HepG2 (cell line): ENCODE data around the gene ZDHHC16. TPM values are rescaled to one million over a fixed set of nuclear protein-coding genes. Genes with fewer than 3 reads are reported as not detected.

ENCODE experiments used
- CAMTA2 ChIP-seq: sonication (generic); formaldehyde crosslinking; IDR thresholded peaks from 2 replicates; pipeline ENCODE4 v1.4.0; 2020; ENCODE audit warnings: mild to moderate bottlenecking, missing genetic modification reagents, borderline replicate concordance
- DZIP1 ChIP-seq: sonication (generic); formaldehyde crosslinking; IDR thresholded peaks from 2 replicates; pipeline ENCODE4 v1.5.0; 2020; ENCODE audit warnings: mild to moderate bottlenecking, missing genetic modification reagents
- FOXM1 ChIP-seq: sonication (generic); formaldehyde crosslinking; IDR thresholded peaks from 2 replicates; pipeline ENCODE4 v1.5.0; 2020; ENCODE audit warnings: missing genetic modification reagents
- HES4 ChIP-seq: sonication (generic); formaldehyde crosslinking; IDR thresholded peaks from 2 replicates; pipeline ENCODE4 v1.9.0; 2021; ENCODE audit warnings: mild to moderate bottlenecking, missing genetic modification reagents, borderline replicate concordance
- IRF2 ChIP-seq: IDR thresholded peaks from 2 replicates; pipeline ENCODE4 v1.6.1; 2018; ENCODE audit warnings: missing genetic modification reagents, missing compliant biosample characterization
- ISX ChIP-seq: sonication (generic); formaldehyde crosslinking; conservative IDR thresholded peaks from 2 replicates; pipeline ENCODE4 v1.5.0; 2020; ENCODE audit warnings: missing genetic modification reagents
- KLF13 ChIP-seq: sonication (generic); formaldehyde crosslinking; IDR thresholded peaks from 2 replicates; pipeline ENCODE4 v1.4.0; 2020; ENCODE audit warnings: mild to moderate bottlenecking, missing genetic modification reagents
- MAFK ChIP-seq, 2 experiments: IDR thresholded peaks in 1 of 2; conservative IDR thresholded peaks in 1 of 2; 2 replicates each; pipeline ENCODE4 v1.6.1; 2011; ENCODE audit warnings: improper control_type of control experiment in 2 of 2, low read length in 2 of 2
- MBD4 ChIP-seq: IDR thresholded peaks from 2 replicates; pipeline ENCODE4 v1.6.1; 2012; ENCODE audit warnings: low read length, inconsistent platforms, borderline replicate concordance
- NFE2L1 ChIP-seq: sonication (generic); formaldehyde crosslinking; IDR thresholded peaks from 2 replicates; pipeline ENCODE4 v1.4.0; 2020; ENCODE audit warnings: missing genetic modification reagents, mild to moderate bottlenecking, borderline replicate concordance
- NFKB2 ChIP-seq: sonication (generic); formaldehyde crosslinking; IDR thresholded peaks from 2 replicates; pipeline ENCODE4 v1.4.0; 2020; ENCODE audit warnings: missing genetic modification reagents, borderline replicate concordance
- NONO ChIP-seq, 2 experiments: fragments of 450-650 bp in 1 of 2; sonication (generic) in 1 of 2; formaldehyde crosslinking in 1 of 2; IDR thresholded peaks in 1 of 2; conservative IDR thresholded peaks in 1 of 2; 2 replicates each; pipeline versions ENCODE4 v1.6.1 to v1.8.0; 2017 to 2022; ENCODE audit warnings: mild to moderate bottlenecking in 1 of 2, missing genetic modification reagents in 1 of 2, moderate library complexity in 1 of 2
- RFX3 ChIP-seq: IDR thresholded peaks from 2 replicates; pipeline ENCODE4 v1.6.1; 2016; ENCODE audit warnings: missing biosample characterization, missing genetic modification reagents
- STAT6 ChIP-seq: sonication (generic); formaldehyde crosslinking; IDR thresholded peaks from 2 replicates; pipeline ENCODE4 v1.4.0; 2020; ENCODE audit warnings: missing genetic modification reagents, mild to moderate bottlenecking, borderline replicate concordance
- TAF15 ChIP-seq: fragments of 200-400 bp; formaldehyde crosslinking; IDR thresholded peaks from one replicate; pipeline ENCODE4 v1.6.1; 2018; ENCODE audit warnings: mild to moderate bottlenecking, low read depth, low read length; ENCODE audit not compliant: poor library complexity, severe bottlenecking
- ZFP82 ChIP-seq: sonication (generic); formaldehyde crosslinking; IDR thresholded peaks from 2 replicates; pipeline ENCODE4 v1.5.1; 2020; ENCODE audit warnings: mild to moderate bottlenecking, missing genetic modification reagents, borderline replicate concordance
- ZNF230 ChIP-seq: sonication (generic); formaldehyde crosslinking; IDR thresholded peaks from 2 replicates; pipeline ENCODE4 v1.4.0; 2020; ENCODE audit warnings: mild to moderate bottlenecking, missing genetic modification reagents
- ZNF292 ChIP-seq: sonication (generic); formaldehyde crosslinking; IDR thresholded peaks from 2 replicates; pipeline ENCODE4 v1.8.1; 2022; ENCODE audit warnings: mild to moderate bottlenecking, low read depth, missing genetic modification reagents, borderline replicate concordance
- ZNF333 ChIP-seq: sonication (generic); formaldehyde crosslinking; IDR thresholded peaks from 2 replicates; pipeline ENCODE4 v1.4.0; 2020; ENCODE audit warnings: mild to moderate bottlenecking, missing genetic modification reagents, borderline replicate concordance
- ZNF446 ChIP-seq: sonication (generic); formaldehyde crosslinking; IDR thresholded peaks from 2 replicates; pipeline ENCODE4 v1.5.0; 2020; ENCODE audit warnings: mild to moderate bottlenecking, missing genetic modification reagents
- ZNF530 ChIP-seq: sonication (generic); formaldehyde crosslinking; IDR thresholded peaks from 2 replicates; pipeline ENCODE4 v1.5.0; 2020; ENCODE audit warnings: low read depth, mild to moderate bottlenecking, missing genetic modification reagents
- ZNF678 ChIP-seq: sonication (generic); formaldehyde crosslinking; IDR thresholded peaks from 2 replicates; pipeline ENCODE4 v1.4.0; 2020; ENCODE audit warnings: mild to moderate bottlenecking, missing genetic modification reagents
- ZNF704 ChIP-seq: sonication (generic); formaldehyde crosslinking; IDR thresholded peaks from 2 replicates; pipeline ENCODE4 v1.8.1; 2023; ENCODE audit warnings: mild to moderate bottlenecking, inconsistent platforms, moderate library complexity, missing genetic modification reagents, borderline replicate concordance
- ZNF841 ChIP-seq: sonication (generic); formaldehyde crosslinking; IDR thresholded peaks from 2 replicates; pipeline ENCODE4 v1.8.1; 2023; ENCODE audit warnings: missing genetic modification reagents, borderline replicate concordance
- polyA plus RNA-seq, 8 experiments: library from polyadenylated mRNA; depleted of rRNA in 3 of 8; stranded (reverse) in 7 of 8; unstranded in 1 of 8; fragments of >200 nt; fragmentation: Illumina TruSeq in 4 of 8; extraction: Trizol in 4 of 8; gene quantifications; 2 replicates each; pipeline versions ENCODE4 v1.2.1 to v1.2.3, GENCODE V29; 2011 to 2016; ENCODE audit warnings: low read depth in 4 of 8, missing spikeins in 1 of 8, mixed read lengths in 1 of 8; ENCODE audit not compliant: insufficient read depth in 1 of 8
- total RNA-seq, 5 experiments: library from RNA; depleted of rRNA; stranded (reverse); fragments of >200 nt; fragmentation: Illumina TruSeq; extraction: Trizol; gene quantifications; 2 replicates each; pipeline ENCODE4 v1.2.3, GENCODE V29; 2016; ENCODE audit warnings: low read depth in 1 of 5

The ZDHHC16 gene
- total and polyA plus RNA-seq, 2 of the 13 experiments (the other 11 are each of a cell fraction or from before 2014, with no cell fraction given) = 40.8 to 41.8 TPM

- TF ChIP-seq ZNF446 (CRISPR knock-in tag) (peak; percentile 80), ZNF230 (CRISPR knock-in tag) (no peak), ZNF841 (CRISPR knock-in tag) (0 out of 2 replicates have a peak, but pooled peaks have one; percentile 62), CAMTA2 (0 out of 2 replicates have a peak, but pooled peaks have one; percentile 57), RFX3 (CRISPR knock-in tag) (no peak), NONO (IDR thresholded peaks at IDR 0.05) (no peak), NONO (CRISPR knock-in tag; conservative IDR thresholded peaks at IDR 0.05) (no peak), ISX (CRISPR knock-in tag) (no peak), KLF13 (CRISPR knock-in tag) (no peak), ZNF292 (CRISPR knock-in tag) (peak; percentile 46; the same call in 1 of the 2 replicates), NFE2L1 (CRISPR knock-in tag) (no peak), STAT6 (CRISPR knock-in tag) (no peak), ZNF530 (CRISPR knock-in tag) (no peak), DZIP1 (CRISPR knock-in tag) (no peak), ZNF704 (CRISPR knock-in tag) (no peak), ZNF333 (CRISPR knock-in tag) (0 out of 2 replicates have a peak, but pooled peaks have one; percentile 19), HES4 (CRISPR knock-in tag) (peak; percentile 85; the same call in 1 of the 2 replicates), TAF15 (no peak), FOXM1 (CRISPR knock-in tag) (no peak), ZNF678 (CRISPR knock-in tag) (no peak), MAFK (conservative IDR thresholded peaks at IDR 0.05 in 1 of 2, IDR thresholded peaks at IDR 0.05 in 1 of 2; ENCODE audit: low read length in 2 of 2) (no peak), IRF2 (no peak; the same call in 1 of the 2 replicates), MBD4 (no peak), ZFP82 (no peak), NFKB2 (CRISPR knock-in tag) (peak; percentile 31; the same call in 1 of the 2 replicates)
Measured at GRCh38 chr10:97497572-97498075, 51.6 kb downstream of the ZDHHC16 start (continued).
